Activated CD4-positive, alpha-beta T cell treated with anti-CD3 and anti-CD28 coated beads, Interleukin-2, amount 50 U/mL, for 48 hours (primary cell): ENCODE data around the gene ARMC3.

Source experiments
- DNase-seq, 2 experiments: peaks; one replicate each; pipeline ENCODE4 v3.0.0-alpha.2; 2020

ARMC3 gene

DNA sequence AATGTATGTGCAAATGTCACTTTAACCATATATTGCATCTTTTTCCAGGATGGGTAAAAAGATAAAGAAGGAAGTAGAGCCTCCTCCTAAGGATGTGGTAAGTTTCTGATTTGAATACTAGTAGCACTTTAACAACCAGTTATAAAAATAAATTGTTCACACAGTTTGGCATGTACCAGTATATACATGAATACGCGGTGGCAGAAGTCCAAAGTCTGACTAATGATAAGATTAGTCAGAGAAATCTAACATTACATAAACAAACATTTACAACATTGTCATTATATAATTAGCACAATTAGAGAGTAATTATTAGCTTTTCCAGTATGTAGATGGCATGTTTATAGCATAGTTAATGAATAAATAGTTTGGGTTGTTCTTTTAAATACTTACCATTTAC is 4.1 kb downstream of the ARMC3 start:
- DNase-seq, result no peak

DNA sequence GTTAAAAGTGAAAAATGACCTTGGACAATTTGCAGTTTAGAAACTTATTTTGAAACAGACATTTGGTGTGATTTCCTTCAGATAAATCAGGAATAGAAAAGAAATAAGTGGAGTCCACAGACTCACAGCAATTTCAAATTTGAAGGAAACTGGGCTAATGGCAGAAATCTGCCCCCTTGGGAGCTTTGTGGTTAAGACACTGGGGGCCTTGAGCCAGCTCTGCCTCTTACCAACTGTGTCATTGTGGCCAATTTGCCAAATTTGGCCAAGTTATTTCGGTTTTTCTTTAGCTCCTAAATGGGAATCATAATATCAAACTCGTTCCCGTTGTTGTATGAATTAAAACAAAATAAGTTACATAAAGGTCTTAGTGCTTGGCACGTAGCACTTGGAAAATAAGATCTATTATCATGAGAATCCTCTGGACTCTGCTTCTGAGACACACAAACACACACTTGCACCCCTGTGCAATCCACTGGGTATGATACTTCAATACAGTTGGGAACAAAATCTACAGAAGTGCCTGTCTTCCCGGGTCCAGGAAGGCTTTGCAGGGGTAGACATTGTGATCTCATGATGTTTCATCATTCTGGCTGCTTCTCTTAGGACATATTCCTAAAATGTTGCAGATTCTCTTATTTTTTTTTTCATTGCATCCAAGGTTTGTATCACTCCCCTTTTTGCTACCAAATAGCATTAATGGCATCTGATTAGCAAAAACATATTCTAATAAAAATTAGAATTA is 4.9 kb downstream of the ARMC3 start:
- DNase-seq, result no peak

DNA sequence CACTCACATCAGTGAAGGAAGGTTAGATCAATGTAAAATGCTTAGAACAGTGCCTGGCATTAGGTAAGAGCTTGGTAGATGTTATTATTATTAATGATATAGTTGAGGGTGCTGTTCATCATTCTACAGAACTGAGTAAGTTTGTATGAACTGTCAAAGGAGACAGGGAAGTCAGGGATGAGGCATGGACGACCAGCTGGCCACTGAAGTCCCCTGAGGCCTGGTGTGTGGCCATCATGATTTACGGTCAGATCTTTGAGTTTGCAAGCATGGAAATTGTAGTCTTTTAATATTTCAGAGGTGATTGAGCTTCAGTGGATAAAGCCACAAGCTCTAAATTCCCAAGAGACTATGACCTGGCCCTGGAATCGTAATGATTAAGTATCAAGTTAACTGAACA is 6.9 kb downstream of the ARMC3 start:
- no peak for DNase-seq

DNA sequence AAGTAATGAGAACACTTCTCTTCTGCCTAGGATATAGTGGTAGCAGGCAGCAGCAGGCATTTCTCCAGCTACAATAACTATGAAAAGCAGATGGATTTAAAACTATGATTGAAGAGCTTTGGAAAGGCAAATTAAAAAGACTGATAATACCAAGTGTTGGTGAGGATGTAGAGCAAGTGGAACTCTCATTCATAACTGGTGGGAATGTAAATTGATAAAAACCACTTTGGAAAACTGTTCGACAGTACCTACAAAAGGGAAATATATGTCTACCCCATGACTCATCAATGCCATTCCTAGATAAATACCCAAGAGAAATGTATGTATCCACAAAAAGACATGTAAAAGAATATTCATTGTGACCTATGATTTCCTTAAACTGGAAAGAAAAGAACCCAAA is 14.6 kb downstream of the ARMC3 start:
- no peak for DNase-seq

DNA sequence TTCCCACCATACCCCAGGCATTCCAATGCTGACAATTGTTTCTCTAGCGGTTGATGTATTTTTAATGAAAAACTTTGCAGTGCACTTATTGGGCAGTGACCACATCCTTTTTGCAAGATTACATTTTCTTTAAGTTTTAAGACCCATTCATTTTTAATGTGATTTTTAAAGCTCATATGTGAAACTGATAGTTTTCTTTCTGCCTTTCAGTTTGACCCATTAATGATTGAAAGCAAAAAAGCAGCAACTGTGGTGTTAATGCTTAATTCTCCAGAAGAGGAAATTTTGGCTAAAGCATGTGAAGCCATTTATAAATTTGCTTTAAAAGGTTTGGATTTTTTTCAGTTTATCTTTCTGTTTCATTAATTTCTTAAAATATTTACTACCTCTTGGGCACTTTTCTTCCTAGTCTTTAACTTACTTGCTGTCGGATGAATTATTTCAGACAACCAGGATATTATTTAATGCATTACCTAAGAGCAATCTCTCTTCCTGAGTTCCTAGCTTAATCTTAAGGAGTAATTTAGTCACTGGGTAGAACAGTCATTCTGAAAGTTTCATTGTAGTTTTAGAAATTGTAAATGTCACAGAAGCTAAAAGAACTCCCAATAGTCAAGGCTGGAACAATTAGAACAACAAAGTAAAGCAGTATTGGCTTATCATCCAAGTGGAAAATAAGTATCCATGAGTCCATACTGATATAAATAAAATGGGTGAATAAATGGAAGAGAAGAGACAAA is 18.3 kb downstream of the ARMC3 start:
- DNase-seq, result no peak

DNA sequence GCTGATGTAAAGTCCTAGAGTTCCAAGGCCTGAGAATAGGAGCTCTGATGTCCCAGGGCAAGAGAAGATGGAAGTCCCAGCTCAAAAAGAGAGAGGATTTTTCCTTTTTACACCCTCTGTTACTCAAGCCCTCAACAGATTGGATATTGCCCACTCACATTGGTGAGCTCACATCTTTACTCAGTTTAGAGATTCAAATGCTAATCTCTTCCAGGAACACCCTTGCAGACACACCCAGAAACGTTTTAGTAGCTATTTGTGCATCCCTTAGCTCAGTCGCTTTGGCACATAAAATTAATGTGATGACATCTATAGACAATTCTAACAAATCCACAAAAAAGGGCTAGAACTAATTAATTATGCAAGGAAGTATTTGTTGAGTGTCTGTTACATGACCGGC is 27.1 kb downstream of the ARMC3 start:
- no peak for DNase-seq

DNA sequence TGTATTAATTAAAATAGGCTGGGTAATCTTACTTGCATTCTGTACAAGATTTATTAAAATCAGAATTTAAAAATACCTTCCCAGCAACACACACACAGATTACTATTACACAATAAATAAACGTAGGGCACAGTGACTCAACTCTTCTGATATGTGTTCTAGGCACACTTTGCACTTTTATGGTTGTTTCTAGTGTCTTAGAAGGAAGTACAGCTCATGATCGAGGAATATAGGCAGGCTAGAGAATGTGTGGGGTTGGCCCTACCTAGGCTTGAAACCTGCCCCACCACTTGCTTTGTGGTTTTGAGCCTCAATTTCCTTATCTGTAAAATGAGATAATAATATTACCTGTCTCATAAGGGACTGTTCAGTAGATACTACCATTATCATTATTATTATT is 30.5 kb downstream of the ARMC3 start:
- no peak for DNase-seq

DNA sequence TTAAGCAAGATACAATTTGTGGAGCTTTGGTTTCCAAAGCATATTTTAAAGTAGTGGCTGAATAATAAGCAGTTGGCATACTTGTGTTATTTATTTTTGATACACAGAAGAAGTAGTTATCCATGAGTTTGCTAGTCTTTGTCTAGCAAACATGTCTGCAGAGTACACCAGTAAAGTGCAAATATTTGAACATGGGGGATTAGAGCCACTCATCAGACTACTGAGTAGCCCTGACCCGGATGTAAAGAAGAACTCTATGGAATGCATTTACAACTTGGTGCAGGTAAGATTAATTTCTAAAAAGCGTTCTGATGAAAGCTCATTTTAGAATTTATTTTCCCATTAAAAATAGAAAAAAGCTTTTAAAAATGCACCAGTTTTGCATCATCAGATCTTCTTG is 31.4 kb downstream of the ARMC3 start:
- no peak for DNase-seq

DNA sequence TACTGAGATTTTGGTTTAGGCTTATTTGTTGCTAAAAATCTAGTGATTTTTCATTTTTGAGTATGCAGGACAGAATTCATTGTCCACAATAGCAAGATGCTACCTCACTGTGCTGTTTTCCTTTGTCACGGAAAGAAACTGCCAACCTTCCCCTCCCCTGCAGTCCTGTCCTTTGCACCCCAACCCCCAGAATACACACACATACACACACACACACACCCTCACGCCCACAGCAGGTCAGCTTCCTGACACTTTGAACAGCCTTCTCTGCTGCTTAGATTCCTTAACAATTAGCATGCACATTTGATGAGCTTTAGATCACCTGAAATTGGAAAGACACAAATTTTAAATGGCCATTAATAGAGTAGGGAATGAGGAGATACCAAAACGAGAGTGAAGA is 32.1 kb downstream of the ARMC3 start:
- DNase-seq, result no peak

DNA sequence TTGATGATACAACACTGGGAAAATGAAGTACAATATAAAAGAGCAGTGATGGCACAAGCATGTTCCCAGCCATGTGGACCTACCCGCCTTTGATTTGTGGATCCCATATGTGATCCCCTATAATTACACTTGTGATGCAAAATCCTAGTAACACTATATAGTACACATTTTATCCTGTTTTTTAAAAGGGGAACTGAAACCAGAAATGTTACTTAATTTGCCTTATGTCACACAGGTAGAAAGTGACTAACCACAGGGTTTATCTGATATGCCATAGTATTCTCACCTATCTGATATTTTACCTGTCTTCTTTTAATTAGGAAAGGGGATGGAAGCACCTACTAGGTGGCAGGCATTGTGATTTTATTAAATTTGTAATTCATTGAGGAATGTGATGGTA is 35.0 kb downstream of the ARMC3 start:
- no peak for DNase-seq

DNA sequence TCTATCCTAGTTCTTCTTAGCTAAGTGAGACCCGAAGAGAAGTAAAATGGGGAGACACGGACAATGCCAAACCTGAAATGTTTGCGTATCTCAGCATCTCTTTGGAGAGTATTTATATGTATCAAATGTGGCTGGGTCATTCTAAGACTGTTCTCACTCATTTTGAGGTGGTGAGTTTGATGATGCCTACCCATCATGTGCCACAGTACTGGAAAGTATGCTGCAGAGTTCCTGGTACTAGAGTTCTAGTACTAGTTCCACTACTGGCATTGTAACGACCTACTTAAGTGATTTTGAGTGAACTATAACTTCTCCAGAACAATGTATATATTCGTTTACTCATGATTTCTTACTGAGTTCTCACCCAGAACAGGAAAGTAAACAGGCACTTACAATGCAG is 41.9 kb downstream of the ARMC3 start:
- no peak for DNase-seq

DNA sequence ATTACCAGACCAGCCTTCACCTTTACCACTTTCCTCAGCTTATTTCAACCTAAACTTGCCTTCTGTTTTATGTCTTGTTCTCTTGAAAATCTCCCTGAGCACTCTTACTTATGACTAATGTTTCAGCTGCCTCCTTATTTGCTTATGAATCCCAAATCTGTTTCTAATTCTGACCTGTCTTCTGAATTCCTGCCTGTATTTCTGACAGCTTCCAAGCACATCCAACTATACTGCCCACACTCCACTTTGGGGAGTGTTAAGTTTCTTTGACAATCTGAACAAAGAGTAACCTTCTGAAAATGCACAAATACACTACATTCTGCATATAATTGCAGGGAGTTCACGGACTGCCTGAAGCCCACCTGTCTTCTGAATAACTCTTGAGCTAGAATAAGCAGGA is 48.7 kb downstream of the ARMC3 start:
- DNase-seq, result no peak

DNA sequence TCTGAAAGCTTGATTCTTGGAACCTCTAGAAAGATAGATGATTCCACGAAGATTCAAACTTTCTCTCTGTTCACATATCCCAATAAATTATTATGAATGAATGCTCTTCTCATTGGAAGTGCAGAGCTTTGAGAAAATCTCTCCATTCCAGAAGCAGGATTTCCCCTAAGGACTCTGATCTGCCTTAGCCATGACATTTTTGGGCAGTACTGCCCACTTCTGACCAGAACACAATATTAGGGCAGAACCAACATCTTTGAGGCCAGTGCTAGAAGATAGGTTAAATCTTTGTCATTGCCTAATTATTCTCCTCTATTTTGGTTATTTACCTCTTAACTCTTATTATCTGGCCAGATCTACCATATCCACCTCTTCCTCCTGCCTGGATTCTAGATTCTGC is 49.9 kb downstream of the ARMC3 start:
- DNase-seq, result no peak

DNA sequence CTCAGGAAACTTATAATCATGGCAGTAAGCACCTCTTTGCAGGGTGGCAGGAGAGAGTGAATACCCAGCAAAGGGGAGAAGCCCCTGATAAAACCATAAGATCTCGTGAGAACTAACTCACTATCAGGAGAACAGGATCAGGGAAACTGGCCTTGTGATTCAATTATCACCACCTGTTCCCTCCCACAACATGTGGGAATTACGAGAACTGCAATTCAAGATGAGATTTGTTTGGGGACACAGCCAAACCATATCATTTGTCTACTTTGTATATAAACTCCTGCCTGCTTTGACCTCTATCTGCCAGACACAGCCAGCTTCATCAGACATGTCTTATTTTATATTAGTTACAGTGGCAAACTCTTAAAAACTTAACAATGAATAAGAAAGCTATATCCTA is 50.4 kb downstream of the ARMC3 start:
- no peak for DNase-seq

DNA sequence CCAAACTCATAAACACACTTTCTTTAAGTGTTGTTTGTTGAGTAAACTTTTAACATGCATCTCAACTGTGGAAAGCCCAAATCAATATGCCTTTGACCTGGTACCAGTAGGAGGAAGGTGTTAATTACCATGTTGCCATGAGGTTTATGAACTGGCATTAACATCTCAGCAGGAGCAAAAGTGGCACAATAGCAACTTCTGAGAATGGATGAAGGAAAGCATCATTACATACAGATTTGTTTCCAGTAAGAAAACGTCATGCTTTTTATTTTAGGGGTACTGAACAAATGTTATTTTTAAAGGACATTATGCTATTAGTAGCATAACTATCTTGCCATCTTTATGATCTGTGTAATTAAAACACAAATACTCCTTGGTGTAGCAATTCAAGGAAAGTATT is 51.1 kb downstream of the ARMC3 start:
- DNase-seq, result no peak

DNA sequence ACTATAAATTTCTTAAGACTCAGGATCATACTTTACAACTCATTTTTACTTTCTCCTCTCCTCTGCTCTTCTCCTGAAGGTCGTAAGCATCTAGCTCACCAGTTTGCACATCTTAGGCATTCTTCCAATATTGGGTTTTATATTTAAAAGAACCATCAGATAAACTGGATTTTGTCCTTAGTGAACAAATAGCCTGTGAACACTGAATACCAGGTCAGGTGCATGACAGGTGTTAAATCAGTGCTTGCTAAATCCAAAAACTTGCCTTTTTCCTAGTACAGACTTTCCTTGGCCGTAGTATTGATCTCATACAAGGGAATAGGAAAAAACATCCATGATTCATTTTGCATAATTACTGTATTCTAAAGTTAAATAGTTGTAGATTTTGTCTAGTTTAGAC is 53.0 kb downstream of the ARMC3 start:
- DNase-seq, result no peak

DNA sequence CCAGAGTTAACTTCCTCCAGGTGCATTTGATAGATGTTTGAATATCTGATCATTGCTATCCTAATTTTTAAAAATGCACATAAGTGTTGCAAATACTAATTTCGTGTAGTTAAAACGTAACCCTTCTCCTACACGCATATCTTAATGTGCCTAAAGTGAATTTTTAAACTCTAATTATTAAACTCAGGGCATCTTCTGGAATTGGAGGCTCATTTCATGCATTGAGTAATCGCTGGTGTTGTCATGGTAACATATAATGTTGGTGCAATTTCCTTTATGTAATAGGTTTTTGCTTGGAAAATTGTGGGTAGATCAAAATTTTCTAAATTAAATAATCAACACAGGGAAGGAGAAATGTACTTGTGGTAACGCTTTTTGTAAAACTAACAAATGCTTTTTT is 56.2 kb downstream of the ARMC3 start:
- DNase-seq, result no peak

DNA sequence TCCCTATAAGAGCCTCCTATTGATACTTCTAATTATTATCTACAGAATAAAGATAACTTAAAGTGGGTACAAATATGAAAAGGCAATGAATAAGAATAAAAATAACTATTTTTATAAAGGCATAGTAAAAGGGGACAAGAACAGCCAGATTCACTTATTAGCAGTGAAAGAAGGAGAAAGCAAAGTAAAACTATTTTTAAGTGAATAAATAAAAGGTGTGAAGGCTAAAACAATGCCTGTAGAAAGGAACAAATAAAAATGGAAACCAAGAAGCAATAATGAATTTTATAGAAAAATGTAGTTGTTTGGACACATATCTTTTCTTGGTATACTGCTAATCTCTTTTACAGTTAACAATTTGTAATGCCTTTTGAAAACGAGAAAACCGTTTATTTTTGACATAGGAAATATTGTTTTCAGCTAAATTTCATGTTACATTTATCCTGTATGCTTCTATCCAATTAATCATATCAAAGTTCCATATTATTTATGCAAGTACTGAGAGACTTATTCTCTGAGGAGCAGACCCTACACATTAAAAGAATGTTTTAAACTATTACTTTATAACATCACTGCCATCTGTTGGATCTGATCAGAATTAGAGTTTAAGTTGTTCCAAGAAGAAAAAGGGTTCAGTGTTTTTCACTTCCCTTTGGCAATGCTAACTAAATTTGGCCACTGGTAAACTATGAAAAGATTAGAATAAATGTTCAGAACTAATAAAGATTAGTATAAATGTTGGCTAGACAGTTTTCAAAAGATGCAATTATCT is 59.1 kb downstream of the ARMC3 start:
- no peak for DNase-seq

DNA sequence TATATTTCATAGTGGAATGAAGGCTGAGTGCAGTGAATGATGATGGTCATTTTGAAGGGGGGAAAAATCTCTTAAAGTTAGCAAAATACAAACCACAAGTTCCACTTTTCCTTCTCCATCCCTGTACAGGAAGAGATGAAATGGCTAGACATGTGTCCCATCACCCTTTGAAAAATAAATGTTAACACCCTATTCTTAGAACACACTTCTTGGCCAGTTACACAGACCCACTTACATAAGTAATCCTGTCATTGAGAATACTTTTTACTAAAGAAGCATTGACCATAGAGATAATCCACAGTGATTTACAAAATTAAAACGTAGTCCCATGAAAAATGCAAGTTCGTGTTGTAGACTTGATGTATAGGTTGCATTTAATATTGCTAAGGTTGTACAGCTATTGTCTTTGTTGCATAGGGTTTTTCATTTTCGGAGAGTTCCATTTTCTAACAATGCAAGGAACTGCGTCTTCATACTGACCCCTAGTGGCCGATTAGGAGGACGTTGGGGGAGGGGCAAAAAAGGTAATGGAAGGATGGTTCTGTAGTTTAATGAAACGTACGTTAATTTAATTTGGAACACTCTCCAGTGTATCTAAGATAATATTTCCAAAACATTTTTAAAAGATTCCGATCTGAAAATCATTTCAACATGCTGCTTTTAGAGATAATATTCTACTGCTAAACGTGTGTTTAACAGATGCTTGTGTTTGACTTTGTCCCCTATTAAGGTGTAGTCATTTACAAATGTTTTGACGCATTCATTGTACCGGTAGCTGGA is 60.9 kb downstream of the ARMC3 start:
- peak; percentile 58 to 72 for DNase-seq

DNA sequence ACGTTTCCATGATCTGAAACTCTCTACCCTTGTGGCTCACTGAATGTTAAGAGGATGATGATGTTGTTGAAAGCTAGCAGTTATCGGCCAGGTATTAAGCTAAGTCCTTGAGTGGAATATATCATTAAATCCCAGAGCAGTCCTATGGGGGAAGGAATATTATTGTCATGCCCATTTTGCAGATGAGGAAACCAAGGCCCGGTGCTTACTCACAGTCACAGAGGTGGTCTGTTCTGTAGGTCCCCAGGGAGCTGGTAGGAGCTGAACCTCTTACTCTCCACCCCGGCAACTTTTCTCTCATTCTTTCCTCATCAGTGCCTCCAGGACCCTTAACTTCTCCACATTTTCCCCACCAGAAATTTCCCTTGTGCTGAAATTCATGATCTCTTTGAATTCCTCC is 62.6 kb downstream of the ARMC3 start:
- DNase-seq, result no peak

DNA sequence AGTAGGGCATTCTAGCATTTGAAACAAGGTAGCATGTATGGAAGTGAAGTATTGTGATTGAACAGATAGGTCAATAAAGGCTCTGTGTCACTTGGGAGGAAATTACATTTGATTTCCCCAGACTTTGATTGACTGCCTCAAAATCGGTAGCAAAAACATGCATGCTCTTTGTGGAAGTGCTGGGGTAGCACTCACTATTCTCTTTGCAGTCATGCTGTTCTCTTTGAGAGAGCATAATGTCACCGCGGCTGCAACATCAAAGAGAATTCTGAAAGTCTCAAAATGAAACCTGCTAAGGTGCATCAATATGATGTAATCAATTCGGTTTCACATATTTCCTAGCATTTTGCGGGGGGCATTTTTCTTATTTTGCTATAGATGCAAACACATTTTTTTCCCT is 64.2 kb downstream of the ARMC3 start:
- peak; percentile 11 to 17 for DNase-seq

DNA sequence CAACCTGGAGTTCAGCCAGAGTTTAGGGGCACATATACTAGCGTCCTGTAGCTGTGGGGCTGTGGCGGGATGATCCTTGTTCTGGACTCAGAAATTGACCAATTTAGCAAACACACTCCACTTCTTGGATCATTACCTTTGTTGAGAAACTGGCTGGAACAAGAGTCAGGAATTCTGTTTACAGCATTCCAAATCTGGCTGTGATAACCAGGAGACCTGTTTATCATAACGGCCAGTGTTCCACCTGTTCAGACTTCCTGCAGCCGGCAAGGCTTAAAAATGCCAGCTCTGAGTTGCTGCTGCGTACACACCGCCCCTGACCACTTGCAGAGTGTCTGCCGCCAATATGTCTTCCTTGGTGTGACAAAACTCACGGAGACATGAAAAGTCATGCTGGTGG is 64.8 kb downstream of the ARMC3 start:
- DNase-seq, result no peak

DNA sequence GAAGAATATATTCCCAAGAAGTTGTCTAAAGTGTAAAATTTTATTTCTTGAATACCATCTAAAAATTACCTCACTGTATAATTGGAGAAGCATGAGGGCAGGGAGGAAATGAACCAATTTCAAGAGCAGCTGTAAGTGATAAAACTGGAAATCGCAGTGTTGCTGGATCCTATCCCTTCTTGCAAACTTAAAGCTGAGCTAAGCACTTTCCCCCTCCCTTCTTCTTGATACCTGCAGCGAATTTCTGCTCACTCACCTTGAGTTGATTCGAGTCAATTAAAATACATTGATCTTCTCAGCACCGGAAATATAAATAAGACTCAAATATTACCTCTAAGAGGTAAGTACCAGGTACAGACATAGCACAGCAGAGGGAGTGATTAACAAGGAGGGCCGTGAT is 65.5 kb downstream of the ARMC3 start:
- DNase-seq, result no peak
